SK-N-DZ (cell line): Measurements from ENCODE around the gene RSU1.
"Not testable (repeated sequence)": the region's sequence is repeated elsewhere in the genome, so short reads cannot be mapped to it uniquely, and the experiment has no call there.

Experiments used
- DNase-seq: peaks from one replicate; pipeline ENCODE4 v3.0.0-alpha.2; 2015; ENCODE audit warnings: low spot score

Gene RSU1

GRCh38 chr10:16787361-16787791, 29.8 kb downstream of the RSU1 start:
- DNase-seq, result no peak

- DNase-seq, result no peak
Observed at GRCh38 chr10:16780338-16780880, 36.8 kb downstream of the RSU1 start.

GRCh38 chr10:16779384-16779915, 37.8 kb downstream of the RSU1 start:
- no peak for DNase-seq

GRCh38 chr10:16777473-16778370, 39.5 kb downstream of the RSU1 start:
- peak; percentile 65 for DNase-seq

- DNase-seq, result no peak
Observed at GRCh38 chr10:16776896-16777295, 40.3 kb downstream of the RSU1 start.

GRCh38 chr10:16773334-16773733, 43.9 kb downstream of the RSU1 start:
- DNase-seq, result no peak

- DNase-seq, result no peak
Observed at GRCh38 chr10:16770670-16771069, 46.6 kb downstream of the RSU1 start.

GRCh38 chr10:16770141-16770540, 47.1 kb downstream of the RSU1 start:
- no peak for DNase-seq

GRCh38 chr10:16769331-16769730, 47.9 kb downstream of the RSU1 start:
- DNase-seq, result no peak

- no peak for DNase-seq
Observed at GRCh38 chr10:16768702-16769101, 48.5 kb downstream of the RSU1 start.

- no peak for DNase-seq
Observed at GRCh38 chr10:16765509-16766375, 51.5 kb downstream of the RSU1 start.

GRCh38 chr10:16761300-16761699, 55.9 kb downstream of the RSU1 start:
- no peak for DNase-seq

- no peak for DNase-seq
Observed at GRCh38 chr10:16756561-16757221, 60.5 kb downstream of the RSU1 start.

- DNase-seq, result no peak
Observed at GRCh38 chr10:16754765-16755164, 62.5 kb downstream of the RSU1 start.

GRCh38 chr10:16752849-16753248, 64.4 kb downstream of the RSU1 start:
- not testable (repeated sequence) for DNase-seq

- DNase-seq, result no peak
Observed at GRCh38 chr10:16752099-16752498, 65.1 kb downstream of the RSU1 start.

GRCh38 chr10:16751244-16751643, 66.0 kb downstream of the RSU1 start:
- DNase-seq, result no peak

GRCh38 chr10:16750461-16750860, 66.8 kb downstream of the RSU1 start:
- DNase-seq, result no peak

- DNase-seq, result no peak
Observed at GRCh38 chr10:16748749-16749148, 68.5 kb downstream of the RSU1 start.

GRCh38 chr10:16746856-16747255, 70.4 kb downstream of the RSU1 start:
- DNase-seq, result no peak

- no peak for DNase-seq
Observed at GRCh38 chr10:16745061-16745460, 72.2 kb downstream of the RSU1 start.
